ENCODE results near the gene FCHSD2.
"Not testable (repeated sequence)": the region's sequence is repeated elsewhere in the genome, so short reads cannot be mapped to it uniquely, and the experiment has no call there.

FCHSD2 gene

DNA sequence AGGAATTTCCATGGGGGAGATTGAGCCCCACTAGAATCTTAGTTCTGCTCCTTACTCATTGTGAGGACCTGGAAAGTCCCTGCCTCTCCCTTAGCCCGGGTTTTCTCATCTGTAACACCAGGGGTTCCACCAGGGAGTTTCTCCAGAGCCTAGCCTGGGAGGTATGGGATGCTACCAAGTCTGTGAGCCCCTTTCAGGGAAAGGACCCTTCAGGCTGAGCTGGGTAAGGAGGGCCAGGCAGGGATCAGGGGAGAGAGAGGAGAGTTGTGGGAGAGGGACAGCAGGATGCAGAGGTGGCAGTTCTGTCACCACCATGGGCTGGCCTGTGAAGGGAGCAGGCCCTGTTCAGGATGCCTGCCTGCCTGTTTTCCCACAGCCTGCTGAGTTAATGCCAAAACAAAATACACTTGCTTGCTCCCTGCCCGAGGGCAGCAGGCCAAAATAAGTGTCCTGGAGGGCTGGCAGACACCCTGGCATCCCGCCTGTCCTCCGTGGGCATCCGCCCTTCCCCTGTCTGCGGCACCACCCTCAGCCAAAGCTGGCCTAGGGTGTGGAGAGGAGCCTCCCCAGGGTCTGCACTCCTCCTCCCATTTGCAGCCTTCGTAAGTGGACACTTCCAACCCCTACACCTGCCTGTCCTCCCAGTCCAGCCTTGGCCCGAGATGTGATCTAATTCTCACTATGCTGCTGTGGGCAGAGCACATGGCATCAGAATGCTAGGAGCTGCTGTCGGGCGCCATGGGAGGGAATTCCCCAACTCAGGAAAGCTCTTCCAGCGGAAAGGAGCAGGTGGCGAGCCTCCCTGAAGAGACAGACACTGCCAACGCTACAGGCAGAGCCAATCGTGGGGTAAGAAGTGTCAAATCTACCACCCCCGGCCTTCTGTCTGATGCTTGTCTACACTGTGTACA, 5.9 kb upstream of the FCHSD2 start:
- no peak for DNase-seq

DNA sequence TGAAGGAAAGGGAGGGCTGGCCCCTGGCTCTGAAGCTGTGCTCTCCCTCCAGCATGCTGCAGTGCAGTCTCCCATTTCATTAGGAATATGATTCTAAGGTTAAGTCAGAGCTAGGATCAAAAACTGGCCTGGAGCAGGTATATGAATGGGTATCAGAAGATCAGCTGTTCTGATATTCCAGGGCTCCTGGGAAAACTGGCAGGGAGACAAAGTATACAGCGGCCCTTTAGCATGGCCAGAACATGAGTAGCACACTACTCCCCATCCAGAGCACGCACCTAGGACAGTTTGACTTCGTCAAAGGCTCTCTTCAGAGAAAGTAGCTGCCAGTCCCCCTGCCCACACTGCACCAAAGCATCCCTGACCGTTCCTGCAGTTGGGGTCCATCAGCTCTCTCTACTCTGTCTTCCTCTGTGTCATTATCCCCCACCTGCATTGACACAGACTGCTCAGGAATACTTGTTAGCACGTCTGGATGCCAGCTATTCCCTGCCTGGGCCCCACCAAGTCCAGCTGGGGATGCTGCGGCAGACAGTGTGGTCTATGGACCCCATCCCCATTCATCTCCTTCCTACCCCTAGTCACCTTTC, 4.0 kb upstream of the FCHSD2 start:
- no peak for DNase-seq

DNA sequence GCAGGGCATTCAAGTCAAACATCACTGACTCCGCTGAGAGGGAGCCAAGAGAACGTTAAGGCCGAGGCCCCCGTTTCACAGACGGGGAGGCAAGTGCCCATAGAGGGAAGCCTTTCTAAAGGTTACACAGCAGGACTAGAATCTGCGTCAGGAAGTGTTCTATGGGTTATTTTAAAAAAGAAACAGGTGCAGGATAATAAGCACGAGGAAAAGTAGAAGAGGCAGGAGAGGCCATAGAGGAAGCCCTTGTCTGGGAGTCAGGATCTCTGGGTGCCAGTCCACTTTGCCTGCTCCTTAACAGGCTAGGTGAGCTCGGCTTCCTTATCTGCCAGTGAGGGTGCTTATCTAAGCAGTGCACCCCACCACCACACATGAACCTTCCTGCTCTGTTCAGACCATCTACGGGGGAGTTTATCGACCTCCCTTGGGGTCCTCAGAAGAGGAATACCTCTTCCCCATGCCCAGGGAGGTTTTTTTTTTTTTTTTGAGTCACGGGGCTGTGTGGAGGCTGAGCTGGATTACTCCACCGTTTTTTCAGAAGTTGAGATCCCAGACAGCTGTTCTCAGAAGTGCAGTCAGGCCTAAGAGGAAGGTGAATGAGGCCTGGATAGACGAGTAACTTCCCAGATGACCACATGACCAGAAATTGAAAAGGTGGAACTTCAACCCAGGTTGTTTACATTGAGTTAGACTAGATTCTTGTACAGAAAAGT, 1.2 kb upstream of the FCHSD2 start:
- no peak for DNase-seq

DNA sequence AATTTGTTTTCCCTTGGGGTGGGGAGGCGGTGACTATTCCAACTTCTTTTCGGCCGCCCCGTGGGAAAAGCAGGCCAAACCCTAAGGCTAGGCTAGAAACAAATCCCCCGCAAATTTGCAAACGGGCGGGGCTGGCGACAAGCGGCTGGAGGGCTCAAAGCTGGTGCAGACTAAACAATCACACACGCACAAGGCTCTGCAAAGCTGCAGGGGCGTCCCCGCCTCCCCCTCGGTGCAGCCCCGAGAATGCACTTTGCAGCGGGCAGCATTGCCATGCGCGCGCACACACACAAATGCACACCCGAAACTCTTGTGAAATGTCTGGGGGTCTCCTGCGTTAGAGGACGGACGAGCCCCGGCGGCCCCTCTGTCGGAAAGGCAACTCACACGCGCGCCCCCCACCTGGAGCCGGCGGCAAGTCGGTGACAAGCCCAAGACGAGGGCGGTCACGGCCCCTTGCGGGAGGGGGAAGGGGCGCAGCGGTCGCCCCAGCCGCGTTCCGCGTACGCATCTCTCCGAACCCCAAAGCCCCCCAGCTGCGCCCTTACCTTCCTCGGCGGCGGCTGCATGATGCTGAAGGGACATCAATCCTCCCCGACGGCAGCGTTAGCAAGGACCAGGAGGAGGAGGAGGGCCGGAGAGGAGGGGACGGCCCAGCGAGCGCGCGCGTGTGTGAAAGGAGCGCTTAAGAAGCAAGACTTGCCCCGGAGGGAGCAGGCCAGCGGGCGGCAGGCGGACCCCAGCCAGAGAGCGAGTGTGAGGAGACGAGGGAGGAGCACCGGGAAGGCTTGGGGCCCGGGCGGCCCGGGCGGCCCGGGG, 600 bp downstream of the FCHSD2 start:
- peak; percentile 38 to 53 for DNase-seq

DNA sequence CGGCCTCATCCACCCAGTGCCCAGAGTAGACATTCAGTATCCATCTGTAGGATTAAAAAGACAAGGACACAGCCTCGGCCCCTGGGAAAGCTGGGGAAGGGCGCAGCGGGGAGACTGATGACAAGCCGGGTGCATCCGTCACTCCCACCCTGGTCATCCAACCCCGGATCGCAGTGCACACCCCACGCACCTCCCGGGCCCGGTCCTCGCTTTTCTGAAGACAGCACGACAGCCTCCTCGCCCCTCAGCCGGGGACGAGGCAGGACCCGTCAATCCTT, 1.1 kb downstream of the FCHSD2 start:
- DNase-seq, result peak in 1 of 2 experiments; percentile 24

DNA sequence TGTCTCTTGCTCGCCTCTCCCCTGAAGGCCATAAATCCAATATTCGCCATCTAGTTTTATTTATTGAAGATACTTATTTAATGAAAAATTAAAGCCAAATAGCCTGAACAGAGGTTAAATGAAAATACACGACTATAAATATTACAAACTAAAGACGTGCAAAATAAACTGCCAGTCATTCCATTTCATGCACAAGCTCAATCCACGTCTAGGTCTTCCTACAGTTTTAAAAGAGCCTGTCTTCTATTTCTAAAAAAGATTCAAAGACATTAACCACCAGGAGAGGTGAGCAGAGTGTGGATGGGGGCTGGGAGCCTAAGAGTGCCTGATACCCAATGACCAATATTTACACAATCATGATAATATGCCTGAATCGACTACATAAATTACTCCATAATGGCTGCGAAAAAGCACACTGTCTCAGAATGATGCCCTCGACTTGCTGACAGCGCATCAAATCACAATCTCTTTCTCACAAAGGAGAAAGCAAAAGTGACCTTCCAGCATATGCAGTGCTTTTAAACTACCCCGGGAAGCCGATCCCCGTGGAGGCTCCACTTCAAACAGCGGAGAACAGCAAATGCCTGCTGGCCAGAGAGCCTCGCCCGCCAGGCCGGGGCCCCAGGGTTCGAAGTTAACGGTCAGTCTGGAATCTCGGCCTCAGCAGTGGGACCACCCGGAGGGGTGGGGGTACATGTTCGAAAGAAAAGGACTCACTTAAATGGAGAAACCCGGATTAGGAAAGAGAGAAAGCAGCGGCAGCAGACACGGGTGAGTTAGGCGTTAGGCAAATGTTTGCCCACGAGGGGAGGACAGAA, 1.7 kb downstream of the FCHSD2 start:
- DNase-seq, result no peak

DNA sequence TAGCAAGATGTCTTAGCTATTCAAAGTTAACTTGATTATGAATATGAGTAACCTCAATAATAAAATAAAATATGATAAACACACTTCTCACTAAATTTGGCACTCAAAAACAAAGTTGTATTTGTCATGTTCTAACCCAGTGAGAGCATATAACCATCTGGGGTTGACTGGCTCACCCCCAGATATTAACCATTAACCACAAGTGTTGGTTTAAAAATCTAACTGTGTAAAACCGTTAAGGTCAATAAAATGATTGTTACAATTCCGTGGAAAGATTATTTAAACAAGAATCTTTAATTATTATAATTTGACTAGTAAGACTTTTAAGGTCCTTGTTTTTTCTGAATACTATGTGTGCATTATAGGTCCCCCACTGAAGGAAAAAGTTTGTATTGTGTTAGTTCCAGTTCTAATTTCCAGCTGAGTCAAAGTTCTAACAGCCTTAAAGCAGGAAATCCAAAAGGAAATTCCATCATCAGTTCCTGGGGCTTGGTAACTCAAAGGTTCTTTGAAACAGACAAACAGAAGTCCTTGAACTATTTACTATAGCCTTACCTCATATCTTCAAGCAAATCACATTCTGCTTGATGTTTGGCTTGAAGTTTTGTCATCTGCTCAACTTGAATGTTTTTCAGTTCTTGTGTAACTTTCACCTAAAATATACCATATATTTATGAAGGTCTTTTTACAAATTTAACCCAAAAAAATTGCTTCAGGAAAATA, 2.5 kb downstream of the FCHSD2 start:
- DNase-seq, result no peak

DNA sequence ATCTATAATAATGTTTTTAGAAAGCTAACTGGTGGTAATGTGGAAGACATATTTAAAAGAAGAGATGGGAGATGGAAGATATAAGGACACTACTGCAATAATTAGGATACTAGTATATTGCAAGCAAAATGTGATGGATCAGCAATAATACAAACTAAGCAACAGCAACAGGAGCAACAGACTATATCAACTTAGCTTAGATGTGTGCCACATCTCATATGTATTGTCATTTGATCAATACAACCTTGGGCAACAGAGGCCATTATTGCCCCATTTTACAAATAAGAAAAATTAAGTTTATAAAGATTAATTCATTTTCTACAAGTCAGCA, 4.2 kb downstream of the FCHSD2 start:
- no peak for DNase-seq

DNA sequence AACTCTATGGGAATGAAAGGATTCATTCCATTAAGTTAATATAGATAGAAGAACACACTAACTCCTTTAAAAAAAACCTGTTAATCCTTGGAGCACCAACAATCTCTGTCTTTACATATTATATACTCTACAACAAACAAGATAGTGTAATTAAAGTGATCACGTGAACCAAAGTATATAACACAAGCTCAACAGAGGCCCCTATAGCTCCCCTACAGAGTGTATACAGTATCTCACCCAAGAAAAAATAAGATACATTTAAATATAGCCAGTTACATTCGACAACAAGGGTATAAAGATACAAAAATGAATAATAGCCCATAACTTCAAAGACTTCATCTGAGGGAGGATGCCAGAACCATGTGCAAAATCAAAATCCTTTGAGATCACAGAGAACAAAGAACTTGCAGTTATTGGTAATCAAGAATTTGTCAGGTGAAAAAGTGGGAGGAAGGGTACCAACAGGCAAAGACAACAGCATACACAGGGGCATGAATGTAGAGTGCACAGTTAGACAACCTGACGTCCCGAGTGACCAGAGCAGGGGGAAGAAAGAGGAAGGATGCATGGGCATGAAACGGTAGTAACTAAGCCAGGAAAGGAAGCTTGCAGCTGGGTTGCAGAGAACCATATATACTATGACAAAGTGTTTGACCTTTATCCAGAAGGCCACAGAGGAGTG, 4.7 kb downstream of the FCHSD2 start:
- DNase-seq, result no peak

DNA sequence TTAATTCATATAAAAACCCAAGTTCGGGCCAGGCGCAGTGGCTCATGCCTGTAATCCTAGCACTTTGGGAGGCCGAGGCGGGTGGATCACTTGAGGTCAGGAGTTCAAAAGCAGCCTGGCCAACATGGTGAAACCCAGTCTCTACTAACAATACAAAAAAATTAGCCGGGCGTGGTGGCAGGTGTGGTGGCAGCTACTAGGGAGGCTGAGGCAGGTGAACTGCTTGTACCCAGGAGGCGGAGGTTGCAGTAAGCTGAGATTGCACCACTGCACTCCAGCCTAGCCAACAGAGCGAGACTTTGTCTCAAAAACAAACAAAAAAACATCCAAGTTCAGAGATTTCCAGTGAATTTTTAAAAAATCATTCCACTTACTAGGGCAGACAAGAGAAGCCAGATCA, 5.4 kb downstream of the FCHSD2 start:
- not testable (repeated sequence) for DNase-seq

DNA sequence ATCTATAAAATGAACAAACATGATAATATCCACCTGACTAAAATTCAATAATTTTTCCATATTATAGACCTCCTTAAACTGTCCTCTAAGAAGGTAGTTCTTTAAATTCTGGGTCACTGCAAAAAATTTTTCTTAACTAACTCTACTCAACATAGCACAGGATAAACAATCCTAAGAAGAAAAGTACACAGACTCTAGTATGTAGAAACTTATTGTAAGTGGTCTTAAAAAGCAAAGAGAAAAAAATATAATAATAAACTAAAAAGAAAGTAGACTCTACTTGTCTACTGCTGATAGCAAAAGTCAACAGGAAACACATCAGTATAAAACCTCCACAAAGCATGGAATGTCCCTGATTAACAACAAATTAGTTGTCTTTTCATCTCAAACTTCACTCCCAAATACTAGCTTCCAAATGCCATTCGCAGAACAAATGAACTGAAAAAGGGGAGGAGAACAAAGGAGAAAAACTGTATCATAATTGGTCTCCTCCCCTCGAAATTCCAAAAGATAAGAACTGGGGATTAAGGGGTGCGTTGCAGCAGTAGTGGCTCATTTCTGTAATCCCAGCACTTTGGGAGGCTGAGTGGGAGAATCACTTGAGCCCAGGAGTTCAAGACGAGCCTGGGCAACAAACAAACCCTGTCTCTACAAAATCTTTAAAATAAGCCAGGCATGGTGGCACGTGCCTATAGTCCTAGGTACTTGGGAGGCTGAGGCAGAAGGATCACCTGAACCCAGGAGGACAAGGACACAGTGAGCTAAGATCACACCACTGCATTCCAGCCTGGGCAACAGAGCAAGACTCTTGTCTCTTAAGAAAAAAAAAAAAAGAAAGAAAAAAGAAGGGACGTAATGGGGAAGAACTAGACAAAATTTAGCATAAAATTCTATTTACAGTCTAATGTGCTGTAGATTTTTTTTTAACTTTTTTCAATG, 6.5 kb downstream of the FCHSD2 start:
- DNase-seq, result no peak

DNA sequence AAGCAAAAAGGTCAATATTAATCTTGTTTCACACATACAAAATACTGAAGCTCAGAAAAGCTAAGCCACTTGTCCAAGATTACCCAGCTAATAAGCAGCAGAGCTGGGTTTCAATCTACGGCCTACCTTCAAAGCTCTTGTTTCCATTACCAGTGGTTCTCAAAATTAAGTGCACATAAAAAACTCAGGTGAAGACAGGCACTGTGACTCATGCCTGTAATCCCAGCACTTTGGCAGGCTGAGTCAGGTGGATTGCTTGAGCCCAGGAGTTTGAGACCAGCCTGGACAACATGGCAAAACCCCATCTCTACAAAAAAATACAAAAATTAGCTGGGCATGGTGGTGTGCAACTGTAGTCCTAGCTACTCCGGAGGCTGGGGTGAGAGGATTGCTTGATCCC, 9.8 kb downstream of the FCHSD2 start:
- not testable (repeated sequence) for DNase-seq

DNA sequence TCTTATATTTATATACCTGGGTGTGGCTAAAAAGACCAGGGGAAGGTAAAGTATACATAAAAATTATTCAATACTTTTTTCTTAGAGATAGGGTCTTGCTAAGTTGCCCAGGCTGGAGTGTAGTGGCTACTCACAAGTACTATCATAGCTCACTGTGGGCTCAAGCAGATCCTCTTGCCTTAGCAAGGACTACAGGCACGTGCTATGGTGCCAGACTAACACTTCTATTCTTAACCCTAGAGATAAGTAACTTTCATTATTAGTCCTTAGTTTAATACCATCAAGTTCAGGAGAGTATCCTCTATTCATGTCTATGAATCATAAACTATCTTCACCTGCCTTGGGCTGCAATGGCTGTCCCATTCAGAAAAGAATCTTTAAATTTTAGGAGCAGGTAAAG, 11.9 kb downstream of the FCHSD2 start:
- DNase-seq, result no peak

DNA sequence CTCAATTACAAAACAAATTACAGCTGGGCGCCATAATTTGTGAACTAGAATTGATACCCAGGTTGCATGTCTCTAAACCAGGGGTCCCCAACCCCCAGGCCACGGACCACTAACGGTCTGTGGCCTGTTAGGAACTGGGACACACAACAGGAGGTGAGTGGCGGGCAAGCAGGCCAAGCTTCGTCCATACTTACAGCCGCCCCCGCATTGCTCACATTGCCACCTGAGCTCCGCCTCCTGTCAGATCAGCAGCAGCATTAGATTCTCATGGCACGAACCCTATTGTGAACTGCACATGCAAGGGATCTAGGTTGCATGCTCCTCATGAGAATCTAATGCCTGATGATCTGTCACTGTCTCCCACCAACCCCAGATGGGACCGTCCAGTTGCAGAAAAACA, 12.9 kb downstream of the FCHSD2 start:
- DNase-seq, result no peak

DNA sequence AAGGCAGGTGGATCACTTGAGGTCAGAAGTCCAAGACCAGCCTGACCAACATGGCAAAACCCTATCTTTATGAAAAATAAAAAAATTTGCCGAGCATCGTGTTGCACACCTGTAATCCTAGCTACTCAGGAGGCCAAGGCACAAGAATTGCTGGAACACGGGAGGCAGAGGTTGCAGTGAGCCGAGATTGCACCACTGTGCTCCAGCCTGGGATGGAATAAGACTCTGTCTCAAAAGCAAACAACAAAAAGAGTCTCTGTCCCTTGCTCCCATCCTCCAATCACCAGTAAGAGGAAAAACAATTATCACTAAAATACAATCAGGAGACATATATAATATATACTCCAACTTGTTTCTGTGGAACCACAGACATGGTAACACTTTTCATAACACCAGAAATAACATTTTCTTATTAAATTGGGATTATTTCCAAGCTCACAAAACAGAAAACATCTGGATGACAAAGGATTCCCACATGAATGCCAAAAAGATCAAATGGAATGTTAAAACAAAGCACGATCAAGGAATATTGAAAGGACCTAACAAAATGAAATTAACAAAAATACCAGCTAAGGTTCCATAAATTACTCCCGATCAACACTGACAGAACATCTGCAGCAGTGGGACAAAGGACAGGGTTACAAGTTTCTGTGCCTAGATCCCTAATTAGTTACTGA, 15.2 kb downstream of the FCHSD2 start:
- DNase-seq, result no peak

DNA sequence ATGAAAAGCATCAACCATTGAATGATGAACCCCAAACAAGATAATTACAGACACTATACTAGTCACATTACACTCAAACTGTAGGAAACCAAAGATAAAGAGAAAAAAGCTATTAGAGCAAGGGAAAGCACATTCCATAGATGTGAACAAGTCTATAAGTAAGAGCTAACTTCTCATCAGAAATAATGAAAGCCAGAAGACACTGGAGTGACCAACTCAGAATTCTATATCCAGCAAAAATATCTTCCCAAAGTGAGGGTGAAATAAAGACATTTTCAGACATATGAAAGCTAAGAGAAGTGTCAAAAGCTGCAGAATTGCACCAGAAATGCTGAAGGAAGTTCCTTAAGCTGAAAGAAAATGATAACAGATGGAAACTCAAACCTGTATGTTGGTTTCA, 17.3 kb downstream of the FCHSD2 start:
- no peak for DNase-seq

DNA sequence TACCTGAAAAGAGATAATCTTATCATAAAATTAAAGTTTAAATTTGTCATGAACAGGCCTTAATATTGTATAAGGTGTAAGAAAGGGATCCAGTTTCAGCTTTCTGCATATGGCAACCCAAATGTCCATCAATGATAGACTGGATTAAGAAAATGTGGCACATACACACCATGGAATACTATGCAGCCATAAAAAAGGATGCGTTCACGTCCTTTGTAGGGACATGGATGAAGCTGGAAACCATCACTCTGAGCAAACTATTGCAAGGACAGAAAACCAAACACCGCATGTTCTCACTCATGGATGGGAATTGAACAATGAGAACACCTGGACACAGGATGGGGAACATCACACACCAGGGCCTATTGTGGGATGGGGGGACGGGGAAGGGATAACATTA, 18.2 kb downstream of the FCHSD2 start:
- not testable (repeated sequence) for DNase-seq

DNA sequence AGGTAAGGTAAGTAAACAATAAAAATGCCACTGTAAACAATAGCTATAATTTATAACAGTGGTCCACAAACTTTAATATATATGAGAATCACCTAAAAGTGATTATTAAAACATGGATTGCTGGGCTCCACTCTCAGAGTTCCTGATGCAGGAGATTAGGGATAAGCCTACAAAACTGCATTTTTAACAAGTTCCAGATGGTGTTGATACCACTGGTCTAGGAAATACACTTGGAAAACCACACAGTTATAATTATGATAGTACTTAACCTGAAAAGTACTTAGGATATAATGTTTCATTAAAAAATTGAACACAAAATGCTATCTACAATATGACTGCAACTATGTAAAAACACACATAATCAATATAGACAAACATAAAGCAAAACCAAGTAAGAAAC, 20.4 kb downstream of the FCHSD2 start:
- DNase-seq, result no peak

DNA sequence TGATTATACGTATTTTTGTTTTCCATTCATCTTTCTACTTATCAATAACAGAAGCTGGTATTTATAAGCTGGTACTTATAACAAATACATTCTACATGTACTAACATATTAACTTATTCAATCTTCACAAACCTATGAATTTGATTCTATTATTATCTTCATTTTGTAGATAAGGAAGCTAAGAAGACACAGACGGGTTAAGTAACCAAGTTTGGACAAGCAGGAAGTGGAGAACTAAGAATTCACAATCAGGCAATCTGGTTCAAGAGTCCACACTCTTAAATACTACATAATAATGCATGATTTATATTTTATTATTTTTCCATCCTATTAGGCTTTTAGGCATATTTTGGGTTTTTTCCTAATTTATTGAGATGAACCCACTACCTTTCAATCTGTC, 25.0 kb downstream of the FCHSD2 start:
- no peak for DNase-seq

All from stimulated activated CD4-positive, alpha-beta T cell treated with anti-CD3 and anti-CD28 coated beads, Interleukin-4, amount 100 ng/mL, for 4 hours (primary cell).